Neural cell (in vitro differentiated cells): Measurements from ENCODE around the gene CYTH3. TPM values are rescaled to one million over a fixed set of nuclear protein-coding genes. Genes with fewer than 3 reads are reported as not detected.

Experiments used
- H2AFZ ChIP-seq: fragments of 200-600, 300-800 bp; sonication (generic), shearing (Covaris generic); 2 replicates; pipeline ENCODE4 v1.6.0; 2014; ENCODE audit warnings: low read depth, mild to moderate bottlenecking, antibody characterized with exemption, low read length, moderate library complexity
- H3F3A ChIP-seq: fragments of 200-600 bp; shearing (Covaris generic); 2 replicates; pipeline ENCODE4 v1.6.1; 2016; ENCODE audit warnings: mild to moderate bottlenecking, moderate library complexity, mixed read lengths, antibody characterized with exemption, low read length; ENCODE audit not compliant: insufficient read depth, poor library complexity, severe bottlenecking
- H3K27ac ChIP-seq: fragments of 200-600, 300-800 bp; sonication (generic), shearing (Covaris generic); 2 replicates; pipeline ENCODE4 v1.5.1; 2014; ENCODE audit warnings: mild to moderate bottlenecking, low read length, moderate library complexity
- H3K27me3 ChIP-seq: fragments of 300-800, 200-600 bp; sonication (generic), shearing (Covaris generic); 2 replicates; pipeline ENCODE4 v1.6.0; 2014; ENCODE audit warnings: mild to moderate bottlenecking, low read depth, low read length, moderate library complexity; ENCODE audit not compliant: insufficient read depth
- H3K36me3 ChIP-seq: fragments of 300-800, 200-600 bp; sonication (generic), shearing (Covaris generic); 2 replicates; pipeline ENCODE4 v1.5.1; 2014; ENCODE audit warnings: mild to moderate bottlenecking, antibody characterized with exemption, low read length, moderate library complexity; ENCODE audit not compliant: insufficient read depth
- H3K4me2 ChIP-seq: fragments of 300-800, 200-600 bp; sonication (generic), shearing (Covaris generic); 2 replicates; pipeline ENCODE4 v1.6.0; 2014; ENCODE audit warnings: mild to moderate bottlenecking, low read length
- H3K4me3 ChIP-seq: fragments of 300-800, 200-600 bp; sonication (generic), shearing (Covaris generic); 2 replicates; pipeline ENCODE4 v1.5.1; 2014; ENCODE audit warnings: mild to moderate bottlenecking, low read length, moderate library complexity
- H3K79me2 ChIP-seq: fragments of 200-600 bp; shearing (Covaris generic); replicated peaks from 2 replicates; pipeline ENCODE4 v1.6.0; 2014; ENCODE audit warnings: mild to moderate bottlenecking, low read length, moderate library complexity; ENCODE audit not compliant: insufficient read depth
- H3K9ac ChIP-seq: fragments of 300-800, 200-600 bp; sonication (generic), shearing (Covaris generic); 2 replicates; pipeline ENCODE4 v1.6.1; 2016; ENCODE audit warnings: mild to moderate bottlenecking, low read length, mixed read lengths
- H3K9me2 ChIP-seq: fragments of 200-600 bp; shearing (Covaris generic); 2 replicates; pipeline ENCODE4 v1.6.1; 2016; ENCODE audit warnings: mild to moderate bottlenecking, low read length, mixed read lengths; ENCODE audit not compliant: insufficient read depth
- H3K9me3 ChIP-seq: fragments of 200-600, 300-800 bp; sonication (generic), shearing (Covaris generic); 2 replicates; pipeline ENCODE4 v1.6.1; 2016; ENCODE audit warnings: mild to moderate bottlenecking, mixed run types, low read length, moderate library complexity, mixed read lengths
- H4K20me1 ChIP-seq: fragments of 200-600 bp; shearing (Covaris generic); 2 replicates; pipeline ENCODE4 v1.6.1; 2016; ENCODE audit warnings: mild to moderate bottlenecking, mixed run types; ENCODE audit not compliant: insufficient read depth
- EP300 ChIP-seq: fragments of 450-650 bp; conservative IDR thresholded peaks from 2 replicates; pipeline ENCODE4 v1.6.1; 2014; ENCODE audit warnings: antibody characterized with exemption, mild to moderate bottlenecking, moderate library complexity; ENCODE audit not compliant: poor library complexity, severe bottlenecking
- EZH2 ChIP-seq: fragments of 200-600, 300-800 bp; shearing (Covaris generic), sonication (generic); IDR thresholded peaks from 2 replicates; pipeline ENCODE4 v1.6.1; 2014; ENCODE audit warnings: antibody characterized with exemption, low read length, borderline replicate concordance, mild to moderate bottlenecking; ENCODE audit not compliant: insufficient read depth, poor library complexity, severe bottlenecking
- MXI1 ChIP-seq: fragments of 450-650 bp; conservative IDR thresholded peaks from 2 replicates; pipeline ENCODE4 v1.6.1; 2014; ENCODE audit warnings: antibody characterized with exemption, mild to moderate bottlenecking; ENCODE audit not compliant: poor library complexity, severe bottlenecking
- POLR2AphosphoS5 ChIP-seq: IDR thresholded peaks from 2 replicates; pipeline ENCODE4 v1.6.1; 2012
- RAD21 ChIP-seq: fragments of 450-650 bp; conservative IDR thresholded peaks from 2 replicates; pipeline ENCODE4 v1.6.1; 2014; ENCODE audit warnings: antibody characterized with exemption, mild to moderate bottlenecking, moderate library complexity
- REST ChIP-seq: IDR thresholded peaks from 2 replicates; pipeline ENCODE4 v1.6.1; 2012; ENCODE audit warnings: borderline replicate concordance
- SMC3 ChIP-seq: fragments of 450-650 bp; conservative IDR thresholded peaks from 2 replicates; pipeline ENCODE4 v1.6.1; 2014; ENCODE audit warnings: antibody characterized with exemption, mild to moderate bottlenecking, moderate library complexity; ENCODE audit not compliant: poor library complexity
- TAF1 ChIP-seq: IDR thresholded peaks from 2 replicates; pipeline ENCODE4 v1.6.1; 2012; ENCODE audit warnings: low read depth
- polyA plus RNA-seq: library from polyadenylated mRNA; depleted of rRNA; stranded (reverse); fragments of >200 nt; gene quantifications from 2 replicates; pipeline ENCODE4 v1.2.3, GENCODE V29; 2014
- TF ChIP-seq, protein P1 (sequence below): fragments of 450-650 bp; IDR thresholded peaks from 2 replicates; pipeline ENCODE4 v1.5.1; 2014; ENCODE audit warnings: antibody characterized with exemption, mild to moderate bottlenecking, moderate library complexity; ENCODE audit not compliant: poor library complexity, severe bottlenecking

Gene CYTH3
- polyA plus RNA-seq, 1 donor from 2014 or later, result 33.9 TPM

DNA sequence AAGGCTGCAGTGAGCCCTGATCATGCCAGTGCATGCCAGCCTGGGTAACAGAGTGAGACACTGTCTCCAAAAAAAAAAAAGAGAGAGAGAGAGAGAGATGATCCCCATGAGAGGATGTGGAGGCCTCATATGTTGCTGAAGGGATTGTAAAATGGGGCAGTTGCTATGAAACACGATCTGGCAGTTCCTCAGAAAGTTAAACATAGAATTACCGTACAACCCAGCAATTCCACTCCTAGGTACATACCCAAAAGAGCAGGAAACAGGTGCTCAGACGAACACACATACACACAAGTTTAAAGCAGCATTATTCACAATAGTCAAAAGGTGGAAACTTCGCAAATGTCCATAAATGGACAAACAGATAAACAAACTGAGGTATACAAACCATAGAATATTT, 27.4 kb upstream of the CYTH3 start:
- Histone ChIP-seq H4K20me1 (no peaks in the 10 kb centered on the region), H3K27ac (no peak overlapping the region), H3K79me2 (no peaks in the 10 kb centered on the region), H3K36me3 (no peaks in the 10 kb centered on the region), H3K27me3 (no peaks in the 10 kb centered on the region), H3K9me3 (no peaks in the 10 kb centered on the region), H3K9me2 (no peaks in the 10 kb centered on the region), H3F3A (no peaks in the 10 kb centered on the region), H3K9ac (no peak overlapping the region), H2AFZ (no peak overlapping the region), H3K4me2 (no peak overlapping the region), H3K4me3 (no peak overlapping the region)
- TF ChIP-seq SMC3, result no peak
- TF ChIP-seq MXI1, result no peak
- no peak for TF ChIP-seq EZH2
- no peak for TF ChIP-seq TAF1
- TF ChIP-seq REST, result no peak
- TF ChIP-seq, protein P1, sequence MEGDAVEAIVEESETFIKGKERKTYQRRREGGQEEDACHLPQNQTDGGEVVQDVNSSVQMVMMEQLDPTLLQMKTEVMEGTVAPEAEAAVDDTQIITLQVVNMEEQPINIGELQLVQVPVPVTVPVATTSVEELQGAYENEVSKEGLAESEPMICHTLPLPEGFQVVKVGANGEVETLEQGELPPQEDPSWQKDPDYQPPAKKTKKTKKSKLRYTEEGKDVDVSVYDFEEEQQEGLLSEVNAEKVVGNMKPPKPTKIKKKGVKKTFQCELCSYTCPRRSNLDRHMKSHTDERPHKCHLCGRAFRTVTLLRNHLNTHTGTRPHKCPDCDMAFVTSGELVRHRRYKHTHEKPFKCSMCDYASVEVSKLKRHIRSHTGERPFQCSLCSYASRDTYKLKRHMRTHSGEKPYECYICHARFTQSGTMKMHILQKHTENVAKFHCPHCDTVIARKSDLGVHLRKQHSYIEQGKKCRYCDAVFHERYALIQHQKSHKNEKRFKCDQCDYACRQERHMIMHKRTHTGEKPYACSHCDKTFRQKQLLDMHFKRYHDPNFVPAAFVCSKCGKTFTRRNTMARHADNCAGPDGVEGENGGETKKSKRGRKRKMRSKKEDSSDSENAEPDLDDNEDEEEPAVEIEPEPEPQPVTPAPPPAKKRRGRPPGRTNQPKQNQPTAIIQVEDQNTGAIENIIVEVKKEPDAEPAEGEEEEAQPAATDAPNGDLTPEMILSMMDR, result no peak

DNA sequence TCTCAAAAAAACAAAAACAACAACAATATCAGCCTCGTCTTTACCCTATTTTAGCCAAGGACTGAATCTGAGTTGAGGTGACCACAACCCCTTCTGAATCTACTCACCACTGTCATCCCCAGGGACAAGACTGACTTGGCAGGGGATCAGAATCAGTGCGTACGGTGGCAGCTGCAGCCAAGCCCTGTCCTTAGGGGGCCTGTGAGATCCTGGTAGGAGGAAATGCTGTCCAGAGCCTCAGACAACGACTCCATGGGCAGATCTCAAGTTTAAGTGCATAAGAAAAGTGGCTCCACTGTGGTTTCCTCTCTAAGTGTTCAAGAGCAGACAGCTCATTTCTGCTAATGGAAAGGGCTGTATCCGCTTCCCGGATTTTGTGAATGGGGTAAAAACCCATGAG, 22.4 kb upstream of the CYTH3 start:
- no peaks in the 10 kb centered on the region for H3K36me3 ChIP-seq
- H3K9me3 ChIP-seq, result no peaks in the 10 kb centered on the region
- TF ChIP-seq REST (no peak), EP300 (no peak), MXI1 (no peak), RAD21 (no peak), POLR2AphosphoS5 (no peak), EZH2 (no peak), SMC3 (no peak), TAF1 (no peak)
- TF ChIP-seq, protein P1, result no peak

More for the DNA sequence above, 22.4 kb upstream of the CYTH3 start:
- Histone ChIP-seq H3K4me3 (no peak overlapping the region), H3K4me2 (no peak overlapping the region), H2AFZ (no peak overlapping the region), H3K79me2 (no peaks in the 10 kb centered on the region), H4K20me1 (no peaks in the 10 kb centered on the region), H3K27ac (no peak overlapping the region), H3K9me2 (no peaks in the 10 kb centered on the region), H3K9ac (no peak overlapping the region), H3F3A (no peaks in the 10 kb centered on the region), H3K27me3 (no peaks in the 10 kb centered on the region)
